Loucy (cell line): ENCODE data around the gene EPHA8.

Experiments used
- CTCF ChIP-seq: fragments of 200-600 bp; sonication (generic); conservative IDR thresholded peaks from 2 replicates; pipeline ENCODE4 v1.5.1; 2014; ENCODE audit warnings: mild to moderate bottlenecking, antibody characterized with exemption, low read length
- EZH2phosphoT487 ChIP-seq: fragments of 200-600 bp; IDR thresholded peaks from 2 replicates; pipeline ENCODE4 v1.6.1; 2018; ENCODE audit warnings: antibody characterized with exemption, mild to moderate bottlenecking, moderate library complexity, borderline replicate concordance

DNA sequence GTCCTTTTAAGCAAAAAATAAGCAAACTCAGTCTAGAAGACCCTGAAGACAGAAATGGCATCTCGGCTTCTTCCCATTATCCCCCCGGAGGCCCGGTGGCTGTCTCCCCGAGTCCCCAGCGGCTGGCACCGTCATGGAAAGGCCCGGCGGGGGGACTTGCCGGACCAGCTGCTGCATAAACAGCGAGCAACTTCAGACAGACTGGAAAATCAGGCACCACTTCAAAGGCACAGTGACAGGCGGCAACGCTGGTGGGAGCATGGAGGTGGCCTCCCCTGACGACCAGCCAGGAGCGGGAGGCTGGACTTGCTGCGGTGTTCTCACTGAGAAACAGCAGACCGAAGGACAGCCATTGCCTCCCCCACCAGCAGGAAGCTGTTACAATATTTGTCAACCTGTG is 54.8 kb downstream of the EPHA8 start:
- no peak for TF ChIP-seq CTCF
- no peak for TF ChIP-seq EZH2phosphoT487
